GM12878 (cell line): Measurements from ENCODE around the gene MUL1. TPM values are rescaled to one million over a fixed set of nuclear protein-coding genes. Genes with fewer than 3 reads are reported as not detected.

Experiments used
- ATAC-seq: fragments of 200-7000 bp; cut with Tn5 transposase; 3 replicates; pipeline ENCODE4 v1.9.1; 2020; ENCODE audit warnings: mild to moderate bottlenecking, moderate library complexity
- BruUV-seq: library from RNA; stranded (reverse); fragments of 400-500 nt; replicated peaks from 2 replicates; lab custom pipeline; 2021; lab: Mats Ljungman, UMichigan
- CTCF ChIA-PET: fragments of 300-600 bp; sonication (Branson Sonifier 250); formaldehyde crosslinking; extraction: SDS; loops from one replicate; lab custom pipeline; 2021; ENCODE audit warnings: inconsistent platforms; lab: Yijun Ruan, JAX
- POLR2A ChIA-PET: fragments of 350-600 bp; formaldehyde crosslinking; extraction: SDS; loops from one replicate; lab custom pipeline; 2021; ENCODE audit warnings: inconsistent platforms; lab: Charles Lee
- RAD21 ChIA-PET: fragments of 300-600 bp; sonication (Branson Sonifier 250); formaldehyde crosslinking; loops from one replicate; lab custom pipeline; 2023; ENCODE audit warnings: antibody characterized with exemption; ENCODE audit not compliant: unreplicated experiment; lab: Charles Lee
- SMC1A ChIA-PET: fragments of 300-600 bp; sonication (Branson Sonifier 250); formaldehyde crosslinking; loops from one replicate; lab custom pipeline; 2023; ENCODE audit not compliant: unreplicated experiment, uncharacterized antibody; lab: Charles Lee
- DNase-seq: peaks from one replicate; pipeline ENCODE4 v3.0.0-alpha.2; 2011; ENCODE audit warnings: low read depth, low spot score
- FAIRE-seq: peaks from 3 replicates; lab custom pipeline; 2011; peaks lifted over from hg19 to GRCh38; lab: Jason Lieb, UNC
- H2AFZ ChIP-seq: 2 replicates; pipeline ENCODE4 v1.6.0; 2011; ENCODE audit warnings: low read depth, low read length, control low read depth; ENCODE audit not compliant: control insufficient read depth
- H3K27ac ChIP-seq: 2 replicates; pipeline ENCODE4 v1.5.1; 2011; ENCODE audit warnings: control low read depth; ENCODE audit not compliant: control insufficient read depth, insufficient read depth
- H3K27me3 ChIP-seq, 2 experiments: replicated peaks in 1 of 2; 2 replicates each; pipeline versions ENCODE4 v1.6.0 to v1.6.1; 2011; ENCODE audit warnings: low read length in 1 of 2; ENCODE audit not compliant: control insufficient read depth in 2 of 2, insufficient read depth in 2 of 2
- H3K36me3 ChIP-seq, 2 experiments: 2 replicates each; pipeline ENCODE4 v1.5.1; 2011; ENCODE audit warnings: low read length in 1 of 2; ENCODE audit not compliant: control insufficient read depth in 2 of 2, insufficient read depth in 2 of 2
- H3K4me1 ChIP-seq: 2 replicates; pipeline ENCODE4 v1.6.1; 2011; ENCODE audit warnings: mild to moderate bottlenecking, low read length, moderate library complexity, mixed read lengths; ENCODE audit not compliant: control insufficient read depth, insufficient read depth
- H3K4me2 ChIP-seq: 2 replicates; pipeline ENCODE4 v1.6.0; 2011; ENCODE audit warnings: control low read depth; ENCODE audit not compliant: control insufficient read depth, insufficient read depth
- H3K4me3 ChIP-seq: fragments of 200-600 bp; sonication (generic); 2 replicates; pipeline ENCODE4 v1.5.1; 2016
- H3K79me2 ChIP-seq: 2 replicates; pipeline ENCODE4 v1.6.0; 2011; ENCODE audit warnings: low read length; ENCODE audit not compliant: control insufficient read depth, insufficient read depth
- H3K9ac ChIP-seq: 2 replicates; pipeline ENCODE4 v1.8.0; 2011; ENCODE audit warnings: low read length, control low read depth, mixed read lengths; ENCODE audit not compliant: control insufficient read depth, insufficient read depth
- H3K9me3 ChIP-seq: replicated peaks from 3 replicates; pipeline ENCODE4 v1.5.1; 2011; ENCODE audit warnings: mild to moderate bottlenecking, low read length; ENCODE audit not compliant: control insufficient read depth, insufficient read depth
- H4K20me1 ChIP-seq: 2 replicates; pipeline ENCODE4 v1.6.0; 2011; ENCODE audit not compliant: control insufficient read depth, insufficient read depth
- BCLAF1 ChIP-seq: fragments of 450-650 bp; IDR thresholded peaks from 2 replicates; pipeline ENCODE4 v1.6.1; 2017; ENCODE audit warnings: antibody characterized with exemption, mild to moderate bottlenecking, moderate library complexity
- CHD1 ChIP-seq: IDR thresholded peaks from 2 replicates; pipeline ENCODE4 v1.6.1; 2012; ENCODE audit warnings: low read depth, low read length, improper control_type of control experiment
- CTCF ChIP-seq, 3 experiments: IDR thresholded peaks in 2 of 3; conservative IDR thresholded peaks in 1 of 3; 2 replicates each; pipeline ENCODE4 v1.5.1; 2011; ENCODE audit warnings: low read depth in 3 of 3, low read length in 3 of 3, mild to moderate bottlenecking in 3 of 3, control low read depth in 2 of 3, moderate library complexity in 2 of 3, inconsistent platforms in 1 of 3, mixed read lengths in 1 of 3; ENCODE audit not compliant: control insufficient read depth in 2 of 3, insufficient read depth in 1 of 3; ENCODE audit errors: extremely low read depth in 1 of 3
- DPF2 ChIP-seq: fragments of 450-650 bp; IDR thresholded peaks from 2 replicates; pipeline ENCODE4 v1.6.1; 2017; ENCODE audit warnings: mild to moderate bottlenecking
- GABPA ChIP-seq: IDR thresholded peaks from 2 replicates; pipeline ENCODE4 v1.6.1; 2014; ENCODE audit warnings: antibody characterized with exemption, low read depth, mild to moderate bottlenecking, inconsistent platforms
- JUNB ChIP-seq: IDR thresholded peaks from 2 replicates; pipeline ENCODE4 v1.6.1; 2016; ENCODE audit warnings: antibody characterized with exemption, mild to moderate bottlenecking
- NFYB ChIP-seq: IDR thresholded peaks from 2 replicates; pipeline ENCODE4 v1.6.1; 2011; ENCODE audit warnings: low read depth, mild to moderate bottlenecking, low read length, improper control_type of control experiment, moderate library complexity; ENCODE audit not compliant: insufficient read depth
- NR2C1 ChIP-seq: fragments of 450-650 bp; IDR thresholded peaks from 2 replicates; pipeline ENCODE4 v1.6.1; 2017; ENCODE audit warnings: antibody characterized with exemption, mild to moderate bottlenecking, moderate library complexity
- NR2C2 ChIP-seq: IDR thresholded peaks from 2 replicates; pipeline ENCODE4 v1.6.1; 2011; ENCODE audit warnings: borderline replicate concordance, low read depth; ENCODE audit not compliant: control insufficient read depth, insufficient read length
- RAD51 ChIP-seq: fragments of 450-650 bp; IDR thresholded peaks from 2 replicates; pipeline ENCODE4 v1.6.1; 2016; ENCODE audit warnings: moderate library complexity, mild to moderate bottlenecking, inconsistent platforms
- SMARCA5 ChIP-seq: fragments of 450-650 bp; IDR thresholded peaks from 2 replicates; pipeline ENCODE4 v1.6.1; 2017; ENCODE audit warnings: mild to moderate bottlenecking
- SP1 ChIP-seq: IDR thresholded peaks from one replicate; pipeline ENCODE4 v1.6.1; 2011; ENCODE audit warnings: low read depth, low read length
- SREBF2 ChIP-seq: IDR thresholded peaks from 2 replicates; pipeline ENCODE4 v1.6.1; 2012; ENCODE audit warnings: mild to moderate bottlenecking, low read length
- TCF3 ChIP-seq: IDR thresholded peaks from 2 replicates; pipeline ENCODE4 v1.6.1; 2012; ENCODE audit warnings: low read depth, mild to moderate bottlenecking, low read length, borderline replicate concordance; ENCODE audit not compliant: insufficient read depth
- ZBTB11 ChIP-seq: fragments of 450-650 bp; formaldehyde crosslinking; IDR thresholded peaks from 2 replicates; pipeline ENCODE4 v1.5.0; 2022; ENCODE audit warnings: mild to moderate bottlenecking, missing genetic modification characterization
- ZNF384 ChIP-seq: IDR thresholded peaks from 2 replicates; pipeline ENCODE4 v1.6.1; 2012; ENCODE audit warnings: low read depth, mild to moderate bottlenecking, low read length, improper control_type of control experiment, borderline replicate concordance
- WGBS: methylation state at CpG from one replicate; pipeline ENCODE4 v1.1.6; 2016; ENCODE audit warnings: low lambda C conversion rate; ENCODE audit not compliant: insufficient replicate concordance, insufficient coverage; ENCODE audit errors: missing lambda C conversion rate; 5-methylcytosine and 5-hydroxymethylcytosine counted together
- in situ Hi-C: fragments of 300-500 bp; cut with MboI; formaldehyde crosslinking; loops from 9 replicates; pipeline ENCODE4 v1.14.3; 2018; ENCODE audit warnings: mixed read lengths
- intact Hi-C: fragments of 100-400 bp; cut with micrococcal nuclease; formaldehyde crosslinking; loops from one replicate; pipeline ENCODE4 v1.14.2; 2022; ENCODE audit not compliant: unreplicated experiment
- polyA plus RNA-seq, 11 experiments: library from polyadenylated mRNA; depleted of rRNA in 4 of 11; unstranded in 6 of 11; stranded (reverse) in 5 of 11; fragments of >200 nt; fragmentation: Nextera tagmentation in 4 of 11; fragmentation: Illumina TruSeq in 1 of 11; extraction: Ambion mirVana in 4 of 11; extraction: Trizol in 1 of 11; gene quantifications; 1 replicate in 1 of 11; 2 replicates in 10 of 11; pipeline versions ENCODE4 v1.2.1 to v1.2.3, GENCODE V29; 2011 to 2016; ENCODE audit warnings: inconsistent platforms in 2 of 11, missing spikeins in 2 of 11, low read depth in 1 of 11
- total RNA-seq, 4 experiments: library from RNA; depleted of rRNA in 3 of 4; stranded (reverse); fragments of >200 nt in 3 of 4; fragmentation: Illumina TruSeq in 1 of 4; extraction: Trizol in 1 of 4; gene quantifications; 2 replicates each; pipeline versions ENCODE4 v1.2.1 to v1.2.3, GENCODE V29; 2013 to 2021

Gene MUL1
- total and polyA plus RNA-seq, 10 of the 15 experiments (the other 5 are each of a cell fraction or from before 2014, with no cell fraction given) = 4.9 to 27.0 (median 15.5) TPM

GRCh38 chr1:20534659-20535417, 26.9 kb upstream of the MUL1 start:
- DNase-seq = no peak
- Histone ChIP-seq H3K36me3 (no peaks in the 10 kb centered on the region), H3K9me3 (no peaks in the 10 kb centered on the region), H3K27ac (no peak overlapping the region), H4K20me1 (no peaks in the 10 kb centered on the region), H3K4me2 (no peak overlapping the region), H2AFZ (no peak overlapping the region), H3K4me1 (no peaks in the 10 kb centered on the region), H3K9ac (no peak overlapping the region), H3K79me2 (no peaks in the 10 kb centered on the region), H3K27me3 (peaks cover 0 to 2% of the 10 kb centered on the region in 2 experiments; a peak in 2 of 4 replicates), H3K4me3 (no peak overlapping the region)
- ChIA-PET RAD21 (no interaction called here), SMC1A (no interaction called here), POLR2A (no interaction called here), CTCF (no interaction called here)
- no peak for TF ChIP-seq ZBTB11 (CRISPR knock-in tag)
- TF ChIP-seq GABPA = no peak
- TF ChIP-seq SMARCA5 = no peak
- TF ChIP-seq TCF3 = no peak
- TF ChIP-seq CHD1 = no peak
- no peak for TF ChIP-seq ZNF384
- no peak for TF ChIP-seq NFYB
- no peak for TF ChIP-seq JUNB
- TF ChIP-seq NR2C2 = no peak
- TF ChIP-seq SP1 = no peak
- TF ChIP-seq DPF2 = no peak
- TF ChIP-seq BCLAF1 = no peak
- TF ChIP-seq CTCF (IDR thresholded peaks at IDR 0.05 in 2 of 3, conservative IDR thresholded peaks at IDR 0.05 in 1 of 3; ENCODE audit: control insufficient read depth in 2 of 3, extremely low read depth in 1 of 3, insufficient read depth in 1 of 3, low read depth in 3 of 3, low read length in 3 of 3) = no peak
- no peak for TF ChIP-seq NR2C1
- TF ChIP-seq RAD51 = no peak
- TF ChIP-seq SREBF2 = no peak
- FAIRE-seq = no peak
- intact Hi-C loops = no loop called here
- in situ Hi-C loops = no loop called here
- no peak for ATAC-seq
- BruUV-seq = no TSS peak
- WGBS = 37% methylated on average over 12 of the region's 12 CpGs
